H1 (cell line): ENCODE results near the gene KRTAP4-7.
"Not testable (repeated sequence)": the region's sequence is repeated elsewhere in the genome, so short reads cannot be mapped to it uniquely, and the experiment has no call there.

Experiments used
- CHD2 ChIP-seq: IDR thresholded peaks from 2 replicates; pipeline ENCODE4 v1.6.1; 2012; ENCODE audit warnings: low read length, improper control_type of control experiment
- CTCF ChIP-seq, 3 experiments: IDR thresholded peaks; 1 replicate in 2 of 3; 2 replicates in 1 of 3; pipeline versions ENCODE4 v1.5.1 to v1.6.1; 2011; ENCODE audit warnings: low read length in 3 of 3, mild to moderate bottlenecking in 3 of 3, inconsistent platforms in 2 of 3, low read depth in 1 of 3, moderate library complexity in 1 of 3; ENCODE audit not compliant: insufficient read depth in 1 of 3; ENCODE audit errors: control extremely low read depth in 1 of 3
- JUND ChIP-seq: IDR thresholded peaks from 2 replicates; pipeline ENCODE4 v1.6.1; 2011; ENCODE audit warnings: mild to moderate bottlenecking, improper control_type of control experiment, low read length
- MAFK ChIP-seq: IDR thresholded peaks from 2 replicates; pipeline ENCODE4 v1.6.1; 2012; ENCODE audit warnings: low read depth, mild to moderate bottlenecking, improper control_type of control experiment, low read length
- POLR2AphosphoS5 ChIP-seq: IDR thresholded peaks from 2 replicates; pipeline ENCODE4 v1.6.1; 2011; ENCODE audit warnings: low read depth, low read length

GRCh38 chr17:41065016-41065689, 18.8 kb upstream of the KRTAP4-7 start:
- not testable (repeated sequence) for TF ChIP-seq CTCF (IDR thresholded peaks at IDR 0.05; ENCODE audit: control extremely low read depth in 1 of 3, insufficient read depth in 1 of 3, low read depth in 1 of 3, low read length in 3 of 3); POLR2AphosphoS5; MAFK; JUND; CHD2
